GM19455 (cell line): ENCODE measurements around the gene NPAS4.
"Not testable (repeated sequence)": the region's sequence is repeated elsewhere in the genome, so short reads cannot be mapped to it uniquely, and the experiment has no call there.

Experiments
- ATAC-seq: cut with Tn5 transposase; IDR thresholded peaks from one replicate; pipeline ENCODE4 v1.9.1; 2021; ENCODE audit not compliant: unreplicated experiment

The NPAS4 gene

DNA sequence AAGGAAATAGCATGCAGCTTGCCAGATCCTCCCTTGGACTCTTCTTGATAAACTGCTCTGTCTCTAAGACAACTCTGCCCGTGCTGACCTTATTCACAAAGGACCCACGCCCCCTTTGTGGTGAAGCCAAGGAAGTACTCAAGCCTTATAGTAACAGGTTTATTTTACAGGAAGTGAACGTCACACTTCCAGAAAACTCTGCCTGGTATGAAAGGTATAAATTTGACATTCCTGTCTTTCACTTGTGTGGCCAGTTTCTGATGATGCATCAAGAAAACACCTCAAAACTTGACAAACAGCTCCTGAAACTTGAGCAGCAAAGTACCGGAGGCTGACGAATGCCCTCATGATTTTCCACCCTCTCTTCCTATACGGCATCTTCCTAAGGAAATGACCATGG is 33.4 kb downstream of the NPAS4 start:
- no peak for ATAC-seq

DNA sequence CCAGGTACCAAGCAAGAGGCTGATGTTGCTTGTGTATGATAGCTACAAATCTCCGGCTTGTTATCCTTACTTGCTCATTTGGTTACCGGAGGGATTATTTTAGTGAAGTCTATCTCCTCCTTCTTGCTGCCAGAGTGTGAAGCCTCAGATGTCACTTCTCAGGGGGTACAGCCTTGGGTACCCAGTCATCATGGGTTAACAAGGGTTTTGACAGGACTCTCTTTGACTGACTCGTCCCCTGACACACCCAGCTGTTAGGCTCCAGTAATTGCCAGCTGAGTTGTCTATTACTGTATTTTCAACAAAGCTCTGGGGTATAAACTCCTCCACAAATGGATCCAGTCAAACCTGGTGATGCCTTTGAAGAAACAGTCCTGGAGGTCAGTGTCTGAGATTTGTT is 34.0 kb downstream of the NPAS4 start:
- no peak for ATAC-seq

DNA sequence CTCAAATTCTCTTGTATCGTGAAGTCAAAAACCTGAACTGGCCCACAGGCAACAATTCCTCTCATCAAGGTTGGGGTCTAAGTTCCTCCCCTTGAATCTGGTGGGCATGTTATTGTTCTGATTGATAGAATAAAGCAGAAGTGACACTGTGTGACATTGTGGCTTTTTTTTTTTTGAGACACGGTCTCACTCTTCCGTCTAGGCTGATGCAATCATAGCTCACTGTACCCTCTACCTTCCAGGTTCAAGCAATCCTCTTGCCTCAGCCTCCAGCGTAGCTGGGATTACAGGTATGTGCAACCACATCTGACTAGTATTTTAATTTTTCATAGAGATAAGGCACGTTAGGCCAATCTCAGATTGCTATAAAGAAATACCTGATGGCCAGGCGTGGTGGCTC is 37.0 kb downstream of the NPAS4 start:
- ATAC-seq: no peak

DNA sequence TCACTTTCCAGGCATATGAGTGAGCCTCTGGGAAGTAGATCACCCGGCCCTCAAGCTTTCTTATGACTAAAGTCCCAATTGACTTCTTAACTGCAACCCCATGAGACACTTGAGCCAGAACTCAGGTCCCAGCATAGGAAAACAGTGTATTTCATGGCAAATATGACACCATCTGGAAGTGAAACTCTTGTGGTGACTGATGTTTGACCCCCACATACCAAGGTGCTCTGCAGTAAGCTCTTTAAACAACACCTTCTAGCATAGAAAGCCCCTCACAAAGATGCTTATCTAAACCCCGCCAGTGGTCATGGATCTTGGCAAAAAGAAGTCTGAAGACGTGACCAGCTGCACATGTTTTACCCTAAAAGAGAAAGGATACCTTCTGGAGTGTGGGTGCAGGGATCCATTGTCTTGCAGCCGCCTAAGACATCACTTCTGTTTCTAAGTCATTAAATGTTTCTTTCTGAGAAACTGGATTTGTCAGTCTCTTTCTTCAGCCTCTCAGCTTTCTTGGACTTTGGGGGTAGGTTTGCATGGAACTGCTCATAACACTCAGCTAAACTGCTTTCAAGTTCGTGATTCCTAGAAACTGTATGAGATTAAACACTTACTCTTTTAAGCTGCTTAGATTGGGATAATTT is 38.4 kb downstream of the NPAS4 start:
- no peak for ATAC-seq

DNA sequence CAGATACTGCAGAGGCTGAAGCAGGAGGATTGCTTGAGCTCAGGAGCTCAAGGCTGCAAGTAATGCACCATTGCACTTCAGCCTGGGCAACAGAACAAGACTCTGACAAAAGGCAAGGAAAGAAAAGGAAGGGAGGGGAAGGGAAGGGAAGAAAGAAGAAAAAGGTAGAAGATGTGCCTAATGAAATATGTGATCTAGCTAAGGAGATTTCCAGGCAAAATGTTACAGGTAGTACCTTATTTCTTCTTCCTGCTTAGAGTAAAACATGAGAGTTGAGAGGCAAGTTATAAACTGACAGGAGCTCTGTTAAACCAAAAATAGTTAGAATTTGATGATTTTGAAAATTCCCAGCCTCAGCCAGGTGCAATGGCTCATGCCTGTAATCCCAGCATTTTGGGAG is 41.2 kb downstream of the NPAS4 start:
- no peak for ATAC-seq

DNA sequence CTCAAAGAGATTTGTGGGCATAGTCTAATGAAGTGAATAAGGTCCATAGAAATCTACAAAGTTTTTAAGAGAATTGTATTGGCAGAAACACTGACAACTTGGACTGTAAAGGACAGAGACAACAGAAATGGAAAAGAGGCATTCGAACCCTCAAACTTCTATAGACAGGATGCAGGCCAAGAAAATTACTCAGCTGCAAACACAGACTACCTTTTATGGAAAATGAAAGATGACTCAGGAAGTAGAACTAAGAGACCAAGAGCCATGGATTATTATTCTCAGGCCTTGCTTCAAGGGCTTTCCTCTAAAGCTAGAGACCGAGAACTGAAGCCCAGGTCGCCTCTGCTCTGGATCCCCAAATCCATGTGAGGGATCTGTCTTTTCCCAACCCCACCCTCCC is 42.1 kb downstream of the NPAS4 start:
- ATAC-seq: no peak

DNA sequence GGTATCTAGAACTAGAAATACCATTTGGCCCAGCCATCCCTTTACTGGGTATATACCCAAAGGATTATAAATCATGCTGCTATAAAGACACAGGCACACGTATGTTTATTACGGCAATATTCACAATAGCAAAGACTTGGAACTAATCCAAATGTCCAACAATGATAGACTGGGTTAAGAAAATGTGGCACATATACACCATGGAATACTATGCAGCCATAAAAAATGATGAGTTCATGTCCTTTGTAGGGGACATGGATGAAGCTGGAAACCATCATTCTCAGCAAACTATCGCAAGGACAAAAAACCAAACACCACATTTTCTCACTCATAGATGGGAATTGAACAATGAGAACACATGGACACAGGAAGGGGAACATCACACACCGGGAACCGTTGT is 43.3 kb downstream of the NPAS4 start:
- ATAC-seq: not testable (repeated sequence)

DNA sequence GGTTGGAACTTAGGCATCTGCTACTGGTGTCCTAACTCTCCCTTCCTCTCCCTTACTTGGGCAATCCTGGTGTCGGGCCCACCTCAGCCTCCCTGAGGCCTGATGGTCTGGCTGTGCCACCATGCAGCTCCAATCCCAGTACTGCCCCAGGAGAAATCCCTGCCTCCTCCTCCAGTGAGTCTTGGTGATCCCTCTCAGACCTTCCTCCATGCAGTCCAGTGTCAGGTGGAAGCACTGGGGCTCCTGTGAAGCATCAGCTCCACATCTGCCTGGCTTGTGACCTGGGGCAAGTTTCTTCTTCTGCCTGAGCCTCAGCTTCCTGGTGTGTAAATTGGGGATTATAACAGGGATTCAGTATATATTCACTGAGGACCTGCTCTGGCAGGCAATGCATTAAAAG is 44.1 kb downstream of the NPAS4 start:
- no peak for ATAC-seq

DNA sequence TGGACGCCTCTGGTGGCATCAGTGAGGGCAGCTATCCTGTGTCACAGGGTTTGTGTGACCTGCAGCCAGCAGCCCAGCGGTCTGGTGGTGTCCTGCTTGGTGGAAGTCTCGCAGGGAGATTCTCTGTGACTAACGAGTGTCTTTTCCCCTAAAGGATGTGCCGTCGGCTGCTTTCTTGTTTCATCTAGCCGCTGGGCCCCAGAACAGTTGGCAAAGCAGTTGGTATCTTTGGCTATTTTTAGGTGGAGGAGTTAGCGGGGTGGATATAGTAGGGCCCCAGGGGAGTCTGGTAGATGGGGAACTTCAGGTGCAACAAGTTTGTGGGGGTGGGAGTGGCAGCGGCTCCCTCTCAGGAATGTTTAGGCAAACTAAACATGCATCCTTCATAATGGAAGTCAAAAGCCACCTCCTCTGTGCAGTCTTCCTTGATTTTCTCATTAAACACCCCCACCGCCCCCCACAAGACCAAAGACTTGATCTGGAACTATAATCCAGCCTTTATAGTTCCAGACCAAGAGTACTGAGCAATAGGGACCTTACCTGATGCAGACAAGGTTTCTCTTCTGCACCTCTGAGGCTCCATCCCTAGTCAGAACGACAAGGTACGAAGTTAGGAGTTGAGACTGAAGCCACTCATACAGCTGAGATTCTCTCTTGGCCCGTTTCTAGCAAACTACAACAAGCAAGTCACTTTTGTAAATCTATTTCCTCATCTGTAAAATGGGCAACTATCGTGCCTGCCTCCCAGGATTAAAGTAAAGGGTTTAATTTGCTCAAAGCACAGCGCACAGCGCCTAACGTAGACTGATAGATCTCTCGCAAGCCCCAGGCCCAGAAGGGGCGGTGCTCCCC is 44.8 kb downstream of the NPAS4 start:
- no peak for ATAC-seq

DNA sequence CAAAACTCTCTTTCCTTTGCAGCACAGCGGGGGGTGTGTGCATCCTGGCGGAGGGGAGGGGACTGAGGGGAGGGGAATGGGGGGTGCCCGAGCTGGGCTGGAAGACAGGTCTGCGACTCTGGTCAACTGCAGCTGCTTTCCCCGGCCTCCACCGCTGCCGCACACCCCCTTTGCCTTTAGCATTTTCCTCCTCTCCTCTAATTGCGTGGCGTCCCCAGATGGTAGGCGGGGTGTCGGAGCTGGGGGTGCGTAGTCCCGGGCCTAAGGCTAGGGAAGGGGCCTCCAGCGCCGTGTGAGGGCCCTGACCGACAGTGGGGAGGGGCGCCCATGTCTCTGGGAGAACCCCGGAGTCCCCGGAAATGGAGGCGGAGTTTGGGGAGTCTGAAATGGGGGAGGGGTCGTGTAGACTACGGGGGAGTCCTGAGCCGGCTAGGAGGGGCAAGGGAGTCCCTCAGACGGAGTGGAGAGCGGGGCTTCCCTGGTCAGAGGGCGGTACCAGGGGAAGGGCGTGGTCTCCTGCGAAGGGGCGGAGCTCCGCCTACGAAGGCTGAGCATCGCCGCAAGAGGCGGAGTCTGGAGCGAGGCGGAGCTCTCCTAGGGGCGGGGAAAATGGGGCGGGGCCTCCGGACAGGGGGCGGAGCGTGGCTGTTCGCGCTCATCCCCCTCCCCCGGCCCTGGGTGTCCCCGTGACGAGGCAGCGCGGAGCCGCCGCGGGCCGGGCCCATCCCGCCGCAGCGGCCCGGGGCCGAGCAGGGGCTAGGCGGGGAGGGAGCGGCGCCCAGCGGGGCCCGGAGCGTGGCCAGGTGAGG is 45.6 kb downstream of the NPAS4 start, which contains the start of gene PELI3:
Gene PELI3, plus strand, starts transcription at position 681 of the 809 bp plus-strand sequence. CDS start 1,224 bp downstream, outside the sequence.
- ATAC-seq: peak; percentile 67

DNA sequence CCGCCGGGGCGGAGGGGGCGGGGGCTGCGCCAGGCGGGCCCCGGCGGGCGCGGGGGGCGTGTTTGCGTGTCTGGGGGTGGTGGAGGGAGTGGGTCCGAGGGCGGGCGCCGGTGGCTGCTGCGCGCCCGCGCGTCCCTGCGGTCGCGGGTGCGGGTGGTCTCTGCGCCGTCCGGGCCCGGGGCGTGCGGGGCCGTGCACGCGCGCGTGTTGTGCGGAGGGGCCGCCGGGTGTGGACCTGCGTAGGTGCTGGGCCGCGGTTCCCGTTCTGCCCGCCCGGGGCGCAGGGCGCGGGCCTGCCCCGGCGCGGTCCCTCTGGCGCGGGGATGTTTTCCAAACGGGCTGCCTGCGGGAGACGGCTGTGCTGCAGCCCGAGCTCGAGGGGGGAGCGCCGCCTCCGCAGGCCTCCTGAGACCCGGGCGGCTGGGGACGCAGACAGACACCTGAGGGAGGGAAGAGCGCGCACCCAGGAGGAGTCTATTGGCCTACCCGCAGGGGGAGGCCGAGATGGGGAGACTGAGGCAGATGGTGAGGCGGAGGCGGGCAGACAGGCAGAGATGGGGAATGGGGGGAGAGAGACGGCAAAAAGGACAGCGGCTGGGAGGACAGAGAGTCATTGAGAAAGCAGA is 46.3 kb downstream of the NPAS4 start:
- peak; percentile 39 for ATAC-seq

DNA sequence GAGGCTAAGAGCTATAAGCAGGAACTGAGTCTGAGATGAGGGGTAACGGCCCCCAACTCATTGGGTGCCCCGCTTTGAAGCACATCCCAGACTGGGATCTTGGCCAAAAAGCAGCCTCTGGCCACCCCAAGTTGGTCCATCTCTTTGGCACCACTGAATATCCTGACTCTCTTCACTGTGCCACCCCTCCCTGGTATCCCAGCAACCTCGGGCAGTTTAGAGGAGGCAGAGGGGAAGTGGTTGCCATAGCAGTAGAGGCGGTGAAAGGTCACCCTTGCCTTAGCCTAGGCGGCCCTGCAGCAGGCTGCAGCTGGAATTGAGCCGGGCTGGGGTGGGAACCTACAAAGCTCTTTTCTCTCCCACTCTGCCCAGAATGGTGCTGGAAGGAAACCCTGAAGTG is 46.9 kb downstream of the NPAS4 start:
- no peak for ATAC-seq

DNA sequence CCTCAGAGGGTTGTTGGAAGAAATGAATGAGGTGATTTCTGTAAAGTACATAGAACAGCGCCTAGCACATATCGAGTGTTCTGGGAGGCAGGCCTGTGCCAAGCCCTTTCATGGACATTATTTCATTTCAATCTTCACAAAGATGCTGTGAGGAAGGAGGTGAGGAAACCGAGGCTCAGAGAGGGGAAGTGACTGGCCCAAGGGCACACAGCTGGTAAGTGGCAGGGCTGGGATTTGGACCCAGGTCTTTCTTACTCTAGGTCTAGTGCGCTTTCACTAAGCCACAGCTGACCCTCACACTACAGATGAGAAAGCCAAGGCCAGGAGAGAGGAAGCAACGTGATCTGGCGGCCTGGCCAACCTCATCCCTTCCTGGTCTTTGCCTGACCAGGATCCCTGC is 47.9 kb downstream of the NPAS4 start:
- no peak for ATAC-seq

DNA sequence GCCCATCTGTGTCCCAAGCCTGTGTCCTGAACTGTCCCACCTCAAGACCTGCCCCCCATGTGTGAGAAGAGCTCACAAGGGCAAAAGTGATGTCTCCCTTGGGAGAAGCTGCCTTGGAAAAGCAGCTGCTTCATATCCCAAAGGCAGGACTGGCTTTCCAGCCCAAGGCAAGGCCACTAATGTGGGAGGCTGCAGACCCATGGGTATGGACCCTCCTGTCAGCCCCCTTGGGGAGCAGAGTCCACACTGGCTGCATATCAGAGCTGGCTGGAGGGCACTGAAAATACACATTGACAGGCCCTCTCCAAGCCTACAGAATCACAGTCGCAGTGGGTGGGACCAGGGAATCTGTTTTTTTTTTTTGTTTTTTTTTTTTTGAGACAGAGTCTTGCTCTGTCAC is 48.6 kb downstream of the NPAS4 start:
- no peak for ATAC-seq

DNA sequence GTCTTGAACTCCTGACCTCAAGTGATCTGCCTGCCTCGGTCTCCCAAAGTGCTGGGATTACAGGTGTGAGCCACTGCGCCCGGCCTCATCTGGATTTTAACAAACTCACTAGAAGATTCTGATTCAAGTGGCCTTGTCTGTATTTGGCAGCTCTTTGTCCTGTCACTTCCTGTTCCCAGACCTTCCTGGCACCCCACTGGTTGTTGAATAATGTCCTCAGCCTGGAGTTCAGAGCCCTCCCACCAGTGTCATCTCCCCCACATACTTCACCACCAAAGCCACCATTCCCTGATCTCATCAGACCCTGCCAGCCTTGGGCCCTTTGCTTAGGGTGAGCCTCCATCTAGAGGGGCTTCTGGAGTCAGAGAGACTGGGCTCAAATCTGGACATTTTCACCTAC is 49.2 kb downstream of the NPAS4 start:
- ATAC-seq: no peak

DNA sequence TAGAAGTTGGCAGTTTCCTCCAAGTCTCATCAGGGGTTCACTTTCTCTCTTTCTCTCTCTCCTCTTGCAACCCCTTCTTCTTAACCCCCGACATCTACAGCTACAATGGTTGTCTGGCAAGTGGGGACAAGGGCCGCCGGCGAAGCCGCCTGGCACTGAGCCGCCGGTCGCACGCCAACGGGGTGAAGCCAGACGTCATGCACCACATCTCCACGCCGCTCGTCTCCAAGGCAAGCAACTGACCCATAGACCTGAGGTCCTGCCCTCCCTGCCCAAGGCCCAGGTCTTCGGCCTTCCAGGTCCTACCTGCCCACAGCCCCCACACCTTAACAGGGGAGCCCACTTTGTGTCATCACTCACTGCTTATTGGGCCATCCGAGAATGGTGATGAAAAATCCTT is 50.3 kb downstream of the NPAS4 start:
- ATAC-seq: no peak

DNA sequence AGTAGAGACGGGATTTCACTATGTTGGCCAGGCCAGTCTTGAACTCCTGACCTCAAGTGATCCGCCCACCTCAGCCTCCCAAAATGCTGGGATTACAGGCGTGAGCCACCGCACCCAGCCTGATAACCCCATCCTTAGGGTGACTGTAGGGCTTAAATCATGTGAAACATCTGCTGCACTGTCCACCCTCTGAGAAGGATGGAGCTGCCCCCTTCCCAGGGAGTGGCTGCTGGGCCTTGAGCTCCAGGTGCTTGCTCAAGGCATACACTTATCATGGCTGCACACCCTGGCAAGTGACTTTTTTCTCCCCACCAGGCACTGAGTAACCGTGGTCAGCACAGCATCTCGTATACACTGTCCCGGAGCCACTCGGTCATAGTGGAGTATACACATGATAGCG is 51.2 kb downstream of the NPAS4 start:
- ATAC-seq: no peak

DNA sequence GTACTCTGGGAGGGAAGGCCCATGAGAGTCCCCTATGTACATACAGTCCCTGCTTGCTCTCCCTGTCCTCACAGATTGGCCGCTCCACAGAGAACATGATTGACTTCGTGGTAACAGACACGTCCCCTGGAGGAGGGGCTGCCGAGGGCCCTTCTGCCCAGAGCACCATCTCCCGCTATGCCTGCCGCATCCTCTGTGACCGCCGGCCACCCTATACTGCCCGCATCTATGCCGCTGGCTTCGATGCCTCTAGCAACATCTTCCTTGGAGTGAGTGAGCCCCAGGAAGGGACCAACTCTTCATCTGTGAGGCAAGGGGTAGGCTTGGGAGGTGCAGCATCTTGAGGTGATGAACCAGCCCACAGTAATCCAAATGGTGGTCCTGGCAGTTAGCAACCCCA is 52.3 kb downstream of the NPAS4 start:
- ATAC-seq: no peak

DNA sequence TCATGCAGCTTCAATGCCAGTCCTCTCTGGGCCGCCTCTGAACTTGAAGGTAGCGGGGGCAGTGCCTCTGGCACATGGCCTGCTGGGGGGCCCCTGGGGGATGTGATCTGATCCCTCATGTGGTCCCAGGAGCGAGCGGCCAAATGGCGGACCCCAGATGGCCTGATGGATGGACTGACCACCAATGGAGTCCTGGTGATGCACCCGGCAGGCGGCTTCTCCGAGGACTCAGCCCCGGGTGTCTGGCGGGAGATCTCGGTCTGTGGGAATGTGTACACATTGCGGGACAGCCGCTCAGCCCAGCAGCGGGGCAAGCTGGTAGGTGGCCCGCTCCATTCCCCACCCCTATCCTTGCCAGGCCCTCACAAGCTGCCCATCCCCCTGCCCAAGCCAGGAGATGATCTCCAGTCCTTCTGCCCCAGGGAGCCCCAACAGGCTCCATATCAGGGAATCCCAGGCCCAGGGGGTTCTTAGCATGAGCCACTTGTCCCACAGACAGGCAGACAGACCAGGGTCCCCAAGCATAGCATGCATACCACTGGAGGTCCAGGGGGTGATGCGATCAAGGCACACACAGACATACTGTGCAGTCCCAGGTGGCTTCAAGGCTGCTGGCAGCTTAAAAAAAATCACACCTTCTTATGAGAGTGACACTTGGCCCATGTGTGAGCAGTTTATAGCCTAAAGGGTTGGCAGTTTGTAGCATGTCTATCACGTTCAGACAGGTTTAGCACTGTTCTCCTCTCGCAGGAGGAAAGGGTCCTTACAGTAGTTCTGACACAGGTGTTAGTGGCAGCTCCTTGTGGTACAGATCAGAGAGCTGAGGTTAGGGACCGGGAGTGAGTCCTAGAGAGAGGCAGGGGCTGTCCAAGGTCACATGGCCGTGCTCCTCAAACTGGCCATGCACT is 53.0 kb downstream of the NPAS4 start:
- no peak for ATAC-seq
